DOHH2 (cell line): Measurements from ENCODE around the gene PDE4B.

Experiments used
- H3F3A ChIP-seq: fragments of 200-600 bp; sonication (generic), shearing (Covaris generic); 2 replicates; pipeline ENCODE4 v1.6.0; 2016; ENCODE audit warnings: antibody characterized with exemption, mild to moderate bottlenecking; ENCODE audit not compliant: control insufficient read depth, insufficient read depth
- H3K27ac ChIP-seq: fragments of 200-600 bp; sonication (generic); 2 replicates; pipeline ENCODE4 v1.5.1; 2014; ENCODE audit warnings: low read depth, mild to moderate bottlenecking, low read length, moderate library complexity
- H3K27me3 ChIP-seq: fragments of 200-600 bp; sonication (generic); 2 replicates; pipeline ENCODE4 v1.6.1; 2014; ENCODE audit warnings: mild to moderate bottlenecking, low read length, mixed read lengths; ENCODE audit not compliant: control insufficient read depth
- H3K36me3 ChIP-seq: fragments of 200-600 bp; sonication (generic); 2 replicates; pipeline ENCODE4 v1.6.1; 2014; ENCODE audit warnings: mild to moderate bottlenecking, low read length, moderate library complexity, mixed read lengths; ENCODE audit not compliant: control insufficient read depth
- H3K4me1 ChIP-seq: fragments of 200-600 bp; sonication (generic); 2 replicates; pipeline ENCODE4 v1.6.1; 2014; ENCODE audit warnings: mild to moderate bottlenecking, low read length, mixed read lengths; ENCODE audit not compliant: control insufficient read depth
- H3K4me2 ChIP-seq: fragments of 200-600 bp; sonication (generic); 2 replicates; pipeline ENCODE4 v1.6.0; 2014; ENCODE audit warnings: mild to moderate bottlenecking, low read length, moderate library complexity
- H3K4me3 ChIP-seq: fragments of 200-600 bp; sonication (generic); 2 replicates; pipeline ENCODE4 v1.5.1; 2014; ENCODE audit warnings: mild to moderate bottlenecking, low read length, mixed read lengths
- H3K79me2 ChIP-seq: fragments of 200-600 bp; sonication (generic); 2 replicates; pipeline ENCODE4 v1.6.1; 2014; ENCODE audit warnings: mild to moderate bottlenecking, low read length, mixed read lengths; ENCODE audit not compliant: control insufficient read depth
- H3K9me2 ChIP-seq: fragments of 200-600 bp; sonication (generic); replicated peaks from 2 replicates; pipeline ENCODE4 v1.6.1; 2014; ENCODE audit warnings: mild to moderate bottlenecking, low read length, mixed read lengths; ENCODE audit not compliant: control insufficient read depth
- H3K9me3 ChIP-seq: fragments of 200-600 bp; sonication (generic); 2 replicates; pipeline ENCODE4 v1.6.1; 2014; ENCODE audit warnings: antibody characterized with exemption, low read length, mixed read lengths; ENCODE audit not compliant: control insufficient read depth, insufficient read depth
- H4K20me1 ChIP-seq: fragments of 200-600 bp; sonication (generic); 2 replicates; pipeline ENCODE4 v1.6.0; 2014; ENCODE audit warnings: low read depth, mild to moderate bottlenecking, antibody characterized with exemption, low read length, moderate library complexity; ENCODE audit not compliant: control insufficient read depth, insufficient read depth
- EZH2phosphoT487 ChIP-seq: fragments of 200-600 bp; sonication (generic); IDR thresholded peaks from 2 replicates; pipeline ENCODE4 v1.6.1; 2017; ENCODE audit warnings: borderline replicate concordance, mild to moderate bottlenecking, antibody characterized with exemption, low read length, moderate library complexity, mixed read lengths
- TF ChIP-seq, protein P1 (sequence below): fragments of 200-600 bp; sonication (generic); IDR thresholded peaks from one replicate; pipeline ENCODE4 v1.5.1; 2014; ENCODE audit warnings: antibody characterized with exemption, mild to moderate bottlenecking, low read depth, low read length; ENCODE audit not compliant: poor library complexity, severe bottlenecking

The PDE4B gene

GRCh38 chr1:65881067-65881594 is 88.4 kb downstream of the PDE4B start:
- Histone ChIP-seq H3K9me3 (no peaks in the 10 kb centered on the region), H3K4me2 (no peak overlapping the region), H3K36me3 (no peaks in the 10 kb centered on the region), H3K27me3 (no peaks in the 10 kb centered on the region), H3K4me1 (no peaks in the 10 kb centered on the region), H4K20me1 (no peaks in the 10 kb centered on the region), H3F3A (no peaks in the 10 kb centered on the region), H3K79me2 (no peaks in the 10 kb centered on the region), H3K9me2 (no peaks in the 10 kb centered on the region), H3K4me3 (no peak overlapping the region), H3K27ac (no peak overlapping the region)
- no peak for TF ChIP-seq EZH2phosphoT487
- TF ChIP-seq, protein P1, sequence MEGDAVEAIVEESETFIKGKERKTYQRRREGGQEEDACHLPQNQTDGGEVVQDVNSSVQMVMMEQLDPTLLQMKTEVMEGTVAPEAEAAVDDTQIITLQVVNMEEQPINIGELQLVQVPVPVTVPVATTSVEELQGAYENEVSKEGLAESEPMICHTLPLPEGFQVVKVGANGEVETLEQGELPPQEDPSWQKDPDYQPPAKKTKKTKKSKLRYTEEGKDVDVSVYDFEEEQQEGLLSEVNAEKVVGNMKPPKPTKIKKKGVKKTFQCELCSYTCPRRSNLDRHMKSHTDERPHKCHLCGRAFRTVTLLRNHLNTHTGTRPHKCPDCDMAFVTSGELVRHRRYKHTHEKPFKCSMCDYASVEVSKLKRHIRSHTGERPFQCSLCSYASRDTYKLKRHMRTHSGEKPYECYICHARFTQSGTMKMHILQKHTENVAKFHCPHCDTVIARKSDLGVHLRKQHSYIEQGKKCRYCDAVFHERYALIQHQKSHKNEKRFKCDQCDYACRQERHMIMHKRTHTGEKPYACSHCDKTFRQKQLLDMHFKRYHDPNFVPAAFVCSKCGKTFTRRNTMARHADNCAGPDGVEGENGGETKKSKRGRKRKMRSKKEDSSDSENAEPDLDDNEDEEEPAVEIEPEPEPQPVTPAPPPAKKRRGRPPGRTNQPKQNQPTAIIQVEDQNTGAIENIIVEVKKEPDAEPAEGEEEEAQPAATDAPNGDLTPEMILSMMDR, result no peak

GRCh38 chr1:65882076-65882475 is 89.4 kb downstream of the PDE4B start:
- no peaks in the 10 kb centered on the region for H3K9me2 ChIP-seq
- H3K27me3 ChIP-seq, result no peaks in the 10 kb centered on the region
- H3K4me3 ChIP-seq, result no peak overlapping the region
- H3K4me1 ChIP-seq, result no peaks in the 10 kb centered on the region
- H3K36me3 ChIP-seq, result no peaks in the 10 kb centered on the region
- H4K20me1 ChIP-seq, result no peaks in the 10 kb centered on the region
- no peak overlapping the region for H3K4me2 ChIP-seq
- H3K79me2 ChIP-seq, result no peaks in the 10 kb centered on the region
- TF ChIP-seq EZH2phosphoT487, result no peak
- TF ChIP-seq, protein P1, result no peak
- H3K27ac ChIP-seq, result no peak overlapping the region
- H3F3A ChIP-seq, result no peaks in the 10 kb centered on the region
- H3K9me3 ChIP-seq, result no peaks in the 10 kb centered on the region

DNA sequence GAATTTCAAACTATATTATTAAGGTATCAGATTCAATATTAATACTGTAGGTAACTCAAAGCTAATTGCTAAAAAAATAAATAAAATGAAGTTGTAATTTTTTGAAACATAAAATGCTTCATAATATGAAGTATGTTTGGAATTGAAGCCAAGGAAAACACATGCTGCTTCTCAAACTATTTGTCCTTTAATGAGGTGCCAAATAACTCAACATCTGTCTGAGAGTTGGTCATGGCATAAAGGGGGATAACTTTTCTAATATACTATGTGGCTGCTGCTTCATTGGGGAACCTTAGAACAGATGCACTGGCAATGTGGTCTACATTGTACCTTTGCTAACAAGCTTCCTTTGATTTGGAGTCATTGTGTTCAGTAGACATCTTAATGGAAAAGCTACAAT is 96.7 kb downstream of the PDE4B start:
- TF ChIP-seq, protein P1, result no peak
- TF ChIP-seq EZH2phosphoT487, result no peak
- Histone ChIP-seq H3K4me3 (no peak overlapping the region), H3K27me3 (no peaks in the 10 kb centered on the region), H3K9me2 (no peaks in the 10 kb centered on the region), H3K4me2 (no peak overlapping the region), H3K27ac (no peak overlapping the region), H3K79me2 (no peaks in the 10 kb centered on the region), H3K4me1 (no peaks in the 10 kb centered on the region), H4K20me1 (no peaks in the 10 kb centered on the region), H3K9me3 (no peaks in the 10 kb centered on the region), H3F3A (no peaks in the 10 kb centered on the region), H3K36me3 (no peaks in the 10 kb centered on the region)
